HUES48 (cell line): Measurements from ENCODE around the gene CPEB2.
"Not testable (repeated sequence)": the region's sequence is repeated elsewhere in the genome, so short reads cannot be mapped to it uniquely, and the experiment has no call there.

Source experiments
- H3K27ac ChIP-seq: one replicate; pipeline ENCODE4 v1.7.0; 2013; ENCODE audit warnings: low read depth, low read length, inconsistent platforms
- H3K27me3 ChIP-seq: 2 replicates; pipeline ENCODE4 v1.6.1; 2013; ENCODE audit warnings: mild to moderate bottlenecking, low read length; ENCODE audit not compliant: control insufficient read depth, insufficient read depth
- H3K36me3 ChIP-seq: 2 replicates; pipeline ENCODE4 v1.6.1; 2013; ENCODE audit warnings: low read length; ENCODE audit not compliant: control insufficient read depth, insufficient read depth
- H3K4me1 ChIP-seq: 2 replicates; pipeline ENCODE4 v1.6.1; 2013; ENCODE audit warnings: mild to moderate bottlenecking, low read length; ENCODE audit not compliant: control insufficient read depth, insufficient read depth
- H3K4me3 ChIP-seq: 2 replicates; pipeline ENCODE4 v1.5.1; 2013; ENCODE audit warnings: mild to moderate bottlenecking, low read depth, low read length
- H3K9ac ChIP-seq: 2 replicates; pipeline ENCODE4 v1.6.1; 2013; ENCODE audit warnings: mild to moderate bottlenecking, low read depth, low read length, moderate library complexity
- H3K9me3 ChIP-seq: 2 replicates; pipeline ENCODE4 v1.6.1; 2013; ENCODE audit warnings: low read length; ENCODE audit not compliant: control insufficient read depth, insufficient read depth

Gene CPEB2

DNA sequence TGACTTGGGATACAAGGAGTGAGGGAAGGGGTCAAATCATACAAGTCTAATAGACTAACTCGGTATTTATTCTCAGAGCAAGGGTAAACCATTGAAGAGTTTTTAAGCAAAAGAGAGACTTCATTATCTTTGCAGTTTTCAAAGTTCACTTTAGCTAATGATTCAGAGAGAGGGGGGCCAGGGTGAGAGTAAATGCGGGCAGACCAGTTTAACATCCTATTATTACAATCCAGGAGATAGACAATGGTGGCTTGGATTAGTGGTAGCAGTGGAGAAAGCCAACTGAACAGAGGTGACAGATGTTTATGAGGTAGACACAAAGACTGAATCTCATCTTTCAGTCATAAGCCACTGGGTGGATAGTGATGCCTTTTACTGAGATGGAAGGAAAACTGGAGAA, 57.9 kb downstream of the CPEB2 start:
- Histone ChIP-seq H3K27ac (no peak overlapping the region), H3K4me3 (no peak overlapping the region), H3K9me3 (peaks cover 7% of the 10 kb centered on the region; the same call in 1 of the 2 replicates), H3K9ac (no peak overlapping the region), H3K27me3 (no peaks in the 10 kb centered on the region), H3K36me3 (peaks cover 5% of the 10 kb centered on the region; the same call in 1 of the 2 replicates), H3K4me1 (no peaks in the 10 kb centered on the region)

DNA sequence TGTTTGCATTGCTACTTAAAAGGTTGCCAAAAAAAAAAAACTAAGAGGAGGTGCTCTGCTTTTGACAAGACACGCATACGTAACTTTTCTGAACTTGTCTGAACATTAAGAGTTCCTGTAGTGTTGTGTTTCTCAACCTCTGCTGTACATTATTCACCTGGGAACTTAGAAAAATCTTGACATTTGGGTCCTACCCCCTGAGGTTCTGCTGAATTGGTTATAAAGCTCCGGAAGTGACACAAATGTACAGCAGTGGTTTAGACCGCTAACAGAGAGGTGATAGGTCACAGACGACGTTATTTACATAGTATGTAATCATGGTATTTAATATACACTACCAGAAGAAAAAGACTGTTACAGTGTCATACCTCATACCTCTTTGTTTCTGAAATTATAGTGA, 61.1 kb downstream of the CPEB2 start:
- no peaks in the 10 kb centered on the region for H3K4me1 ChIP-seq
- no peak overlapping the region for H3K9ac ChIP-seq
- H3K9me3 ChIP-seq, result peaks cover 5% of the 10 kb centered on the region; the same call in 1 of the 2 replicates
- no peak overlapping the region for H3K27ac ChIP-seq
- peaks cover 3% of the 10 kb centered on the region; the same call in 1 of the 2 replicates for H3K36me3 ChIP-seq
- H3K4me3 ChIP-seq, result no peak overlapping the region
- no peaks in the 10 kb centered on the region for H3K27me3 ChIP-seq

DNA sequence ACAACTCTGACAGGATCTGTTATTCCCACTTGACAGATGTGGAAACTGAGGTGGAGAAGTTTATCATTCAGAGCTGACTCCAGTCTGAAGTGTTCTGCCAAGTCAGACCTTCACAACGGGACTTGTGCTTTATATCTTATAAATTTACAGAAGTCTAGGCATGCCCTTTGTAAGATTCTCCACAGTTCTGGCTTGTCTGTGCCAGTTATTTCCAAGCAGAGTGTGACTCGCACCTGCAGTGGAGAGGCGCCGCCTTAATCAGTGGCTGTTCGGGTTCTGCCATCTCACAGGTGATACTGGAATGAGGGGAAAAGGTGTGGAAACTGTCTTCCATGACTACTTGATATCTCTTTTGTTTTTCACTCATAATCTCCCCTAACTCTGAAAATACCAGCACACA, 63.2 kb downstream of the CPEB2 start:
- Histone ChIP-seq H3K9me3 (no peaks in the 10 kb centered on the region), H3K27ac (no peak overlapping the region), H3K36me3 (no peaks in the 10 kb centered on the region), H3K4me3 (no peak overlapping the region), H3K27me3 (no peaks in the 10 kb centered on the region), H3K9ac (no peak overlapping the region), H3K4me1 (no peaks in the 10 kb centered on the region)

DNA sequence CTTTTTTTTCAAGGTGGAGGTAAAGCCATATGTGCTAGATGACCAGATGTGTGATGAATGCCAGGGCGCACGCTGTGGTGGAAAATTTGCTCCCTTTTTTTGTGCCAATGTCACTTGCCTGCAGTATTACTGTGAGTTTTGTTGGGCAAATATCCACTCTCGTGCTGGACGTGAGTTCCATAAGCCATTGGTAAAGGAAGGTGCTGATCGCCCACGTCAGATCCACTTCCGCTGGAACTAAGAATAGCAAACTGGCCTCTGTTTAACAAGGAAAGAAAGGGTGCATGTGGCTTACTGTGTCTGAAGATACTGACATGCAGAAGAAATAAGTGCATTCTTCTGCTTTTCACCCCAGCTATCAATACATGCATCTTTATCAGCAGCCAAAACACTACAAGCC, 63.9 kb downstream of the CPEB2 start:
- H3K27ac ChIP-seq, result no peak overlapping the region
- H3K4me3 ChIP-seq, result no peak overlapping the region
- no peaks in the 10 kb centered on the region for H3K9me3 ChIP-seq
- no peak overlapping the region for H3K9ac ChIP-seq
- H3K27me3 ChIP-seq, result no peaks in the 10 kb centered on the region
- H3K4me1 ChIP-seq, result no peaks in the 10 kb centered on the region
- H3K36me3 ChIP-seq, result no peaks in the 10 kb centered on the region

DNA sequence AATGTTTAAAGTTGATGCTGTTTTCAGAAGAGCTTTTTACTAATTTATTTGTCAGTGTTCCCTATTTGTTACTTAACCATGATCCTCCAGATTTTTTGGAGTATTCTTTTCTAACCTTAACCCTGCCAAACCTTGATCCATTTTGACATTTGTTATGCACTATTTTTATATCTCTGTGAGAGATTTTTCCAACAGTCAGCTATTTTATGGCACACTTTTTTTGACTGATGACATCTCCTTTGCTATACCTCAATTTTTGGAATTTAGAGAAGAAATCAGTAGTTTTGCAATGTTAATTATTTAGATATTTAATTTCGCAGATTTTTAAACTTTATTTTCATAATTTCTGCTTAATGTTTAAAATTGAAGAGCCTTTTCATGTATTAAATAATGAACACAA, 66.0 kb downstream of the CPEB2 start:
- Histone ChIP-seq H3K4me1 (no peaks in the 10 kb centered on the region), H3K36me3 (no peaks in the 10 kb centered on the region), H3K27me3 (no peaks in the 10 kb centered on the region), H3K27ac (no peak overlapping the region), H3K4me3 (no peak overlapping the region), H3K9me3 (no peaks in the 10 kb centered on the region), H3K9ac (no peak overlapping the region)

DNA sequence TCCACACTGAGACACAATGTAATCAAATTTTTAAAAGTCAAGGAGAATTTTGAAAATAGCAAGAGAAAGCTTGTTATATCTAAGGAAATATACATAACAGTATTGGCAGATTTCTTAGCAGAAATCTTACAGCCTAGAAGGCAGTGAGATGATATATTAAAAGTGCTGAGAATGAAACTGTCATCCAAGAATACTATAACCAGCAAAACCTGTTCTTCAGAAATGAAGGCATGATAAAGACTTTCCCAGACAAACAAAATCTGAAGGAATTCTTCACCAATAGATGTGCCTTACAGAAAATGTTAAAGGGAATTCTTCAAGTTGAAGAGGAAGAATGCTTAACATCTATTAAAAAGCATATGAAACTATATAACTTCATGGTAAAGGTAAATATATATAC, 73.6 kb downstream of the CPEB2 start:
- no peaks in the 10 kb centered on the region for H3K36me3 ChIP-seq
- 0 out of 2 replicates have a peak, but pooled peaks cover 3% of the 10 kb centered on the region for H3K9me3 ChIP-seq
- H3K9ac ChIP-seq, result no peak overlapping the region
- no peak overlapping the region for H3K27ac ChIP-seq
- H3K4me1 ChIP-seq, result no peaks in the 10 kb centered on the region
- H3K4me3 ChIP-seq, result no peak overlapping the region
- no peaks in the 10 kb centered on the region for H3K27me3 ChIP-seq

DNA sequence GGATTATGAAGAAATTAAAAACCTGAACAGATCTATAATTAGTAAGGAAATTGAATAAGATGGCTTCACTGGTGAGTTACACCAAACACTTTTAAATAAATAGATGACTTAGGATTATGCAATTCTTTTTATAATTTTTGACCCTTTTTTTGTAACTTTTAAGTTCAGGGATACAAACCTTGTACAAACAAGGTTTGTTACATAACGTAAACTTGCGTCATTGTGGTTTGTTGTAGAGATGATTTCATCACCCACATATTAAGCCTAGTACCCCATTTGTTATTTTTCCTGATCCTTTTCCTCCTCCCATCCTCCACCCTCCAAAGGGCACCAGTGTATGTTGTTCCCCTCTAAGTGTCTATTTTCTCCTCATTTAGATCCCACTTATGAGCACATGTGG, 75.7 kb downstream of the CPEB2 start:
- H3K4me3 ChIP-seq, result no peak overlapping the region
- no peak overlapping the region for H3K27ac ChIP-seq
- no peaks in the 10 kb centered on the region for H3K36me3 ChIP-seq
- H3K9ac ChIP-seq, result no peak overlapping the region
- H3K27me3 ChIP-seq, result no peaks in the 10 kb centered on the region
- no peaks in the 10 kb centered on the region for H3K4me1 ChIP-seq
- H3K9me3 ChIP-seq, result 0 out of 2 replicates have a peak, but pooled peaks cover 3% of the 10 kb centered on the region

DNA sequence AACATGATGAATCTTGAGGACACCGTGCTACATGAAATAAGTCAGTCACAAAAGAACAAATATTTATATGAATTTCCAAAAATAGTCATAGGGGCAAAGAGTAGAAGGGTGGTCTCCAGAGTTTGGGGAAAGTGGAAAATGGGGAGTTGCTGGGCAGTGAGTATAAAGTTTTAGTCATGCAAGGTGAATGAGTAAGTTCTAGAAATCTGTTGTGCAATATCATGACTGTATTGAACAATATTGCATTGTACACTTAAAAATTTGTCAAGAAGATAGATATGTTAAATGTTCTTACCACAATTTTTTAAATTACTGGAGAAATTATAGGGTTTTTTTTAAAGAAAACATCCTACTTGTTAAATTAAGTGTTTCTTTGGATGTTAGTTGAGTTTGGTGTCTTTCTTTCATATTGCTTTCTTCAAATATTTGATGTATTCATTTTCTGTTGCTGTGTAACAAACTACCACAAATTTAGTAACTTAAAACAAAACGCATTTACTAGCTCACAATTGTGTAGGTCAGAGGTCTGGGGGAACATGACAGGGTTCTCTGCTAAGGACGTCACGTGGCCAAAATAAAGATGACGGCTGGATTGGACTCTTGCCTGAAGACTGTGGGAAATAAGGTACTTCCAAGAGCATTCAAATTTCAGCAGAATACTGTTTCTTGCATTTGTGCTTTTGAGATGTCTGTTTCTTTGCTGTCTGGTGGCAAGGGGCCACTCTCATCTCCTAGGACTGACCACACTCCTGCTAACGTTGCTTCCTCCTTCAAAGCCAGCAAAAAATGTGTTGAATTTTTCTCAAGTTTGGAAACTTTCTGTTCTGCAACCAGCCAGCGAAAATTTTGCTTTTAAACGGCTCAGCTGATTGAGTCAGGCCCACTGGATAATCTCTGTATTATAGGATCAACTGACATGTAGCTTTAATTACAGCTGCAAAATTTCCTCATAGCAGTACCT, 76.7 kb downstream of the CPEB2 start:
- no peaks in the 10 kb centered on the region for H3K36me3 ChIP-seq
- no peaks in the 10 kb centered on the region for H3K27me3 ChIP-seq
- no peak overlapping the region for H3K4me3 ChIP-seq
- H3K27ac ChIP-seq, result no peak overlapping the region
- H3K4me1 ChIP-seq, result no peaks in the 10 kb centered on the region
- 0 out of 2 replicates have a peak, but pooled peaks cover 3% of the 10 kb centered on the region for H3K9me3 ChIP-seq
- no peak overlapping the region for H3K9ac ChIP-seq

DNA sequence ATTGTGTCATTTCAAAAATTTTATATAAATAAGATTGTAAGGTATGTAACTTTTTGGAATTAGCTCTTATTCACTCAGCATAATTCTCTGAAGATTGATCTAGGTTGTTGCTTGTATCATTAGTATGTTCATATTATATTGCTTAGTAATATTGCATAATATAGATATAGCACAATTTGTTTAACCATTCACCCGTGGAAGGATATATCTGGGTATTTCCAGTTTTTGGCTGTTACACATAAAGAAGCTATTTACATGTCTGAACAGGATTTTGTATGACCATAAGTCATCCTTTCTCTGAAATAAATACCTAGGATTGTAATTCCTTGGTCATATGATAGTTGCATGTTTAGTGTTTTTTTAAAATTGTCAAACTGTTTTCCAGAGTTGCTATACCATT, 82.5 kb downstream of the CPEB2 start:
- Histone ChIP-seq H3K4me3 (no peak overlapping the region), H3K9me3 (peaks cover 19% of the 10 kb centered on the region), H3K27ac (no peak overlapping the region), H3K4me1 (no peaks in the 10 kb centered on the region), H3K27me3 (no peaks in the 10 kb centered on the region), H3K9ac (no peak overlapping the region), H3K36me3 (no peaks in the 10 kb centered on the region)

DNA sequence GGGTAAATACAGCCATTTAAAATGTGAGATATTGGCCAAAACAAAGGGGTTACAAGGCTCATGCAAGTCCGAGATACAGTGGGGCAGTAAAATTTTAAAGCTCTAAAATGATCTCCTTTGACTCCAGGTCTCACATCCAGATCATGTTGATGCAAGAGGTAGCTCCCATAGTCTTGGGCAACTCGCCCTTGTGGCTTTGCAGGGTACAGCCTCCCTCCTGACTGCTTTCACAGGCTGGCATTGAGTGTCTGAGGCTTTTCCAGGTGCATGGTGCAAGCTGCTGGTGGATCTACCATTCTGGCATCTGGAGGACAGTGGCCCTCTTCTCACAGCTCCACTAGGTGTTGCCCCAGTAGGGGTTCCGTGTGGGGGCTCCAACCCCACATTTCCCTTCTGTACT, 83.5 kb downstream of the CPEB2 start:
- not testable (repeated sequence) for H3K4me1 ChIP-seq, H3K36me3 ChIP-seq, H3K9ac ChIP-seq, H3K4me3 ChIP-seq, H3K27me3 ChIP-seq, H3K27ac ChIP-seq
- peaks cover 19% of the 10 kb centered on the region for H3K9me3 ChIP-seq

DNA sequence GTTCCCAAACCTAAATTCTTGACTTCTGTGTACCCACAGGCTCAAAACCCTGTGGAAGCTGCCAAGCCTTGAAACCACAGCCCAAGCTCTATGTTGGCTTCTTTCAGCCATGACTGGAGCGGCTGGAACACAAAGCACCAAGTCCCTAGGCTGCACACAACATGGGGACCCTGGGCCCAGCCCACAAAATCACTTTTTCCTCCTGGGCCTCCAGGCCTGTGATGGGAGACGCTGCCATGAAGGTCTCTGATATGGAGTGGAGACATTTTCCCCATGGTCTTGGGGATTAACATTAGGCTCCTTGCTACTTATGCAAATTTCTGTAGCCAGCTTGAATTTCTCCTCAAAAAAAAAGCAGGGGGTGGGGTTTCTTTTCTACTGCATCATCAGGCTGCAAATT, 84.0 kb downstream of the CPEB2 start:
- not testable (repeated sequence) for H3K27ac ChIP-seq, H3K4me1 ChIP-seq, H3K36me3 ChIP-seq, H3K9ac ChIP-seq, H3K4me3 ChIP-seq, H3K27me3 ChIP-seq
- H3K9me3 ChIP-seq, result peaks cover 19% of the 10 kb centered on the region
